IMR-90 (cell line): ENCODE results near the gene TEP1. TPM values are rescaled to one million over a fixed set of nuclear protein-coding genes. Genes with fewer than 3 reads are reported as not detected.

Experiments
- ATAC-seq: fragments of 200-7000 bp; cut with Tn5 transposase; 2 replicates; pipeline ENCODE4 v1.9.1; 2020; ENCODE audit warnings: low read depth, mild to moderate bottlenecking, moderate library complexity
- BruUV-seq: library from RNA; stranded (reverse); fragments of 400-500 nt; replicated peaks from 2 replicates; lab custom pipeline; 2021; lab: Mats Ljungman, UMichigan
- CTCF ChIA-PET: fragments of 300-600 bp; formaldehyde crosslinking; extraction: SDS; loops from one replicate; lab custom pipeline; 2021; ENCODE audit warnings: antibody characterized with exemption; lab: Yijun Ruan, JAX
- POLR2A ChIA-PET: fragments of 300-600 bp; sonication (Branson Sonifier 250); formaldehyde crosslinking; loops from one replicate; lab custom pipeline; 2022; ENCODE audit warnings: antibody characterized with exemption; ENCODE audit not compliant: unreplicated experiment; lab: Charles Lee
- DNase-seq: peaks from one replicate; pipeline ENCODE4 v3.0.0; 2013
- H2AFZ ChIP-seq: replicated peaks from 2 replicates; pipeline ENCODE3; 2013; ENCODE audit warnings: low read length, mild to moderate bottlenecking; ENCODE audit not compliant: poor library complexity
- H2AK5ac ChIP-seq: 2 replicates; pipeline ENCODE4 v1.6.1; 2013; ENCODE audit warnings: low read depth, low read length, inconsistent platforms
- H2AK9ac ChIP-seq: replicated peaks from 2 replicates; pipeline ENCODE3; 2013; ENCODE audit warnings: mild to moderate bottlenecking, low read depth, low read length, moderate library complexity; ENCODE audit not compliant: poor library complexity
- H2BK120ac ChIP-seq: 2 replicates; pipeline ENCODE4 v1.6.1; 2013; ENCODE audit warnings: low read depth, low read length, inconsistent platforms
- H2BK15ac ChIP-seq: 3 replicates; pipeline ENCODE4 v1.6.1; 2013; ENCODE audit warnings: low read depth, low read length, inconsistent platforms
- H2BK20ac ChIP-seq: 2 replicates; pipeline ENCODE4 v1.6.1; 2013; ENCODE audit warnings: low read depth, mild to moderate bottlenecking, inconsistent platforms, low read length, moderate library complexity
- H2BK5ac ChIP-seq: 2 replicates; pipeline ENCODE4 v1.6.1; 2013; ENCODE audit warnings: mild to moderate bottlenecking, low read depth, low read length, inconsistent platforms; ENCODE audit not compliant: poor library complexity, severe bottlenecking
- H3K14ac ChIP-seq: replicated peaks from 2 replicates; pipeline ENCODE4 v1.6.1; 2013; ENCODE audit warnings: low read depth, low read length, inconsistent platforms
- H3K18ac ChIP-seq: 2 replicates; pipeline ENCODE4 v1.6.1; 2013; ENCODE audit warnings: low read depth, low read length, control low read depth
- H3K23ac ChIP-seq: 2 replicates; pipeline ENCODE4 v1.6.1; 2013; ENCODE audit warnings: low read depth, low read length, inconsistent platforms
- H3K27ac ChIP-seq: 2 replicates; pipeline ENCODE4 v1.5.1; 2013; ENCODE audit warnings: mild to moderate bottlenecking, control low read depth, low read length; ENCODE audit not compliant: insufficient read depth
- H3K27me3 ChIP-seq: 2 replicates; pipeline ENCODE4 v1.6.1; 2013; ENCODE audit warnings: low read length; ENCODE audit not compliant: control insufficient read depth, insufficient read depth
- H3K36me3 ChIP-seq: 2 replicates; pipeline ENCODE4 v1.6.1; 2013; ENCODE audit warnings: low read length, mixed read lengths; ENCODE audit not compliant: control insufficient read depth, insufficient read depth
- H3K4ac ChIP-seq: 2 replicates; pipeline ENCODE4 v1.6.1; 2013; ENCODE audit warnings: low read depth, low read length, inconsistent platforms
- H3K4me1 ChIP-seq: 2 replicates; pipeline ENCODE4 v1.6.1; 2013; ENCODE audit warnings: low read length, mixed read lengths; ENCODE audit not compliant: control insufficient read depth, insufficient read depth
- H3K4me2 ChIP-seq: 2 replicates; pipeline ENCODE4 v1.6.1; 2013; ENCODE audit warnings: low read depth, mild to moderate bottlenecking, control low read depth, low read length, moderate library complexity
- H3K4me3 ChIP-seq: 2 replicates; pipeline ENCODE4 v1.5.1; 2013; ENCODE audit warnings: low read depth, mild to moderate bottlenecking, control low read depth, low read length, moderate library complexity; ENCODE audit not compliant: insufficient read depth
- H3K56ac ChIP-seq: 2 replicates; pipeline ENCODE4 v1.6.1; 2013; ENCODE audit warnings: low read length, inconsistent platforms; ENCODE audit not compliant: insufficient read depth; ENCODE audit errors: extremely low read depth
- H3K79me1 ChIP-seq, 2 experiments: 2 replicates each; pipeline ENCODE4 v1.6.1; 2013; ENCODE audit warnings: low read length in 2 of 2, inconsistent platforms in 1 of 2, low read depth in 1 of 2
- H3K9ac ChIP-seq: 2 replicates; pipeline ENCODE4 v1.6.1; 2013; ENCODE audit warnings: low read depth, low read length, control low read depth
- H3K9me1 ChIP-seq: 2 replicates; pipeline ENCODE4 v1.6.1; 2013; ENCODE audit warnings: low read length, inconsistent platforms; ENCODE audit not compliant: insufficient read depth
- H3K9me3 ChIP-seq: 2 replicates; pipeline ENCODE4 v1.6.1; 2013; ENCODE audit warnings: low read length; ENCODE audit not compliant: control insufficient read depth, insufficient read depth
- H4K20me1 ChIP-seq: 2 replicates; pipeline ENCODE4 v1.6.1; 2013; ENCODE audit warnings: low read length, inconsistent platforms; ENCODE audit not compliant: insufficient read depth
- H4K5ac ChIP-seq: 2 replicates; pipeline ENCODE4 v1.6.1; 2013; ENCODE audit warnings: mild to moderate bottlenecking, low read depth, low read length, control low read depth
- H4K8ac ChIP-seq, 2 experiments: 2 replicates each; pipeline ENCODE4 v1.6.1; 2013; ENCODE audit warnings: low read depth in 2 of 2, low read length in 2 of 2, control low read depth in 1 of 2, inconsistent platforms in 1 of 2
- H4K91ac ChIP-seq: 2 replicates; pipeline ENCODE4 v1.6.1; 2013; ENCODE audit warnings: low read depth, low read length, inconsistent platforms; ENCODE audit not compliant: insufficient read depth
- BHLHE40 ChIP-seq: fragments of 150-350 bp; IDR thresholded peaks from 2 replicates; pipeline ENCODE4 v1.6.1; 2016; ENCODE audit warnings: mild to moderate bottlenecking, low read depth, low read length
- CEBPB ChIP-seq: IDR thresholded peaks from 2 replicates; pipeline ENCODE4 v1.6.1; 2012; ENCODE audit warnings: low read depth, low read length, improper control_type of control experiment
- CHD1 ChIP-seq: IDR thresholded peaks from 2 replicates; pipeline ENCODE4 v1.6.1; 2012; ENCODE audit warnings: low read depth, low read length, improper control_type of control experiment
- FOS ChIP-seq: fragments of 150-350 bp; IDR thresholded peaks from 2 replicates; pipeline ENCODE4 v1.6.1; 2016; ENCODE audit warnings: low read depth, low read length
- MAFK ChIP-seq: IDR thresholded peaks from 2 replicates; pipeline ENCODE4 v1.6.1; 2012; ENCODE audit warnings: low read depth, low read length, improper control_type of control experiment
- MAZ ChIP-seq: IDR thresholded peaks from 2 replicates; pipeline ENCODE4 v1.6.1; 2012; ENCODE audit warnings: low read depth, mild to moderate bottlenecking, low read length, improper control_type of control experiment, moderate library complexity, borderline replicate concordance
- MXI1 ChIP-seq: IDR thresholded peaks from 2 replicates; pipeline ENCODE4 v1.6.1; 2012; ENCODE audit warnings: low read depth, mild to moderate bottlenecking, low read length, moderate library complexity, borderline replicate concordance
- NFE2L2 ChIP-seq: fragments of 150-350 bp; IDR thresholded peaks from 2 replicates; pipeline ENCODE4 v1.6.1; 2016; ENCODE audit warnings: low read depth, mild to moderate bottlenecking, low read length
- POLR2A ChIP-seq: IDR thresholded peaks from 2 replicates; pipeline ENCODE4 v1.6.1; 2012; ENCODE audit warnings: mild to moderate bottlenecking, low read depth, low read length
- RAD21 ChIP-seq: IDR thresholded peaks from 2 replicates; pipeline ENCODE4 v1.6.1; 2012; ENCODE audit warnings: low read length, improper control_type of control experiment
- RCOR1 ChIP-seq: IDR thresholded peaks from 2 replicates; pipeline ENCODE4 v1.6.1; 2012; ENCODE audit warnings: mild to moderate bottlenecking, low read length, improper control_type of control experiment; ENCODE audit not compliant: insufficient replicate concordance
- RFX5 ChIP-seq: IDR thresholded peaks from 2 replicates; pipeline ENCODE4 v1.8.0; 2012; ENCODE audit warnings: low read depth, mild to moderate bottlenecking, low read length, moderate library complexity
- SMC3 ChIP-seq: fragments of 150-350 bp; IDR thresholded peaks from 2 replicates; pipeline ENCODE4 v1.6.1; 2016; ENCODE audit warnings: low read depth, mild to moderate bottlenecking, antibody characterized with exemption, low read length, moderate library complexity
- WGBS, 2 experiments: methylation state at CpG; one replicate each; pipeline versions ENCODE4 v1.1.5 to v1.1.7; 2013; ENCODE audit warnings: missing lambda C conversion rate in 2 of 2; ENCODE audit not compliant: insufficient read length in 1 of 2; ENCODE audit errors: extremely low coverage in 2 of 2; 5-methylcytosine and 5-hydroxymethylcytosine counted together
- dilution Hi-C: fragments of 300-500 bp; cut with HindIII; formaldehyde crosslinking; loops from one replicate; pipeline ENCODE4 v1.14.3; 2018; ENCODE audit warnings: low sequenced_read_pairs; ENCODE audit not compliant: unreplicated experiment
- in situ Hi-C: fragments of 300-500 bp; cut with MboI; formaldehyde crosslinking; loops from 3 replicates; pipeline ENCODE4 v1.14.3; 2019; ENCODE audit warnings: low sequenced_read_pairs, inconsistent platforms, mixed read lengths
- intact Hi-C: fragments of 100-400 bp; cut with micrococcal nuclease; formaldehyde crosslinking; loops from 2 replicates; pipeline ENCODE4 v1.10.0; 2022
- polyA plus RNA-seq, 3 experiments: library from polyadenylated mRNA; depleted of rRNA; stranded (reverse); fragments of >200 nt; gene quantifications; 2 replicates each; pipeline ENCODE4 v1.2.3, GENCODE V29; 2012; ENCODE audit warnings: low replicate concordance in 1 of 3
- total RNA-seq: library from RNA; depleted of rRNA; stranded (reverse); fragments of >200 nt; gene quantifications from 2 replicates; pipeline ENCODE4 v1.2.3, GENCODE V29; 2012
- TF ChIP-seq, protein P1 (sequence below): conservative IDR thresholded peaks from 2 replicates; pipeline ENCODE4 v1.5.1; 2012; ENCODE audit warnings: mild to moderate bottlenecking, low read depth, low read length, improper control_type of control experiment
- TF ChIP-seq, protein P2 (sequence below): fragments of 150-350 bp; IDR thresholded peaks from 2 replicates; pipeline ENCODE4 v1.6.1; 2016; ENCODE audit warnings: low read depth, mild to moderate bottlenecking, low read length, moderate library complexity, borderline replicate concordance
- TF ChIP-seq, protein P3 (sequence below): fragments of 150-350 bp; IDR thresholded peaks from 2 replicates; pipeline ENCODE4 v1.6.1; 2017; ENCODE audit warnings: mild to moderate bottlenecking, antibody characterized with exemption, low read length, low read depth

TEP1 gene
- total and polyA plus RNA-seq, 2 of the 4 experiments (the other 2 are of a cell fraction), result 10.7 to 12.4 TPM

DNA sequence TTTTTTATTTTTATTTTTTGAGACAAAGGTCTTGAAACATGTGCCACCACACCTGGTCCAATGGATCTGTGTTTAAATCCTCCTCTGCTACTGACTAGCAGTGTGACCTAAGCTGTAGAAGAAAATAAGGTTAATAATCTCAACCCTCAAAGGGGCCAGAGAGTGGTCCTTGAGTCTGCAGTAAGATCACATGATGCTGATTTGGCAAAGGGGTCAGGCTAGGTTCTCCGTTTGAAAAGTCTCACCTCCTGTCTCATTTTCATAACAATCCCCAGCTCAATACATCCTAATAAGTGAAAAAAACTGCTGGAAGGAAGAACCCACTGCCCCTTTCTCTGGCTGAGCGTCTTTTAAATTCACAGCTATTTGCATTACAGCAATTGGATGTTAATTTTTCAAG, 8.0 kb upstream of the TEP1 start:
- Histone ChIP-seq H3K27ac (no peak overlapping the region), H3K9me3 (no peaks in the 10 kb centered on the region), H3K4ac (no peak overlapping the region), H4K20me1 (no peaks in the 10 kb centered on the region), H3K36me3 (no peaks in the 10 kb centered on the region), H3K4me2 (no peak overlapping the region), H2BK5ac (no peak overlapping the region), H3K18ac (no peak overlapping the region), H4K5ac (no peak overlapping the region), H3K79me1 (no peaks in the 10 kb centered on the region), H3K4me3 (no peak overlapping the region), H2AK5ac (no peak overlapping the region), H2AFZ (no peak overlapping the region), H3K14ac (no peak overlapping the region), H2BK120ac (no peak overlapping the region), H4K8ac (no peak overlapping the region), H2BK20ac (no peak overlapping the region), H2BK15ac (no peak overlapping the region), H3K23ac (no peak overlapping the region), H2AK9ac (no peak overlapping the region), H3K56ac (no peak overlapping the region), H3K4me1 (no peaks in the 10 kb centered on the region), H3K9me1 (no peaks in the 10 kb centered on the region), H3K27me3 (peaks cover 3% of the 10 kb centered on the region), H4K91ac (no peak overlapping the region), H3K9ac (no peak overlapping the region)
- no peak for ATAC-seq
- CTCF ChIA-PET, result no interaction called here
- no peak for DNase-seq
- TF ChIP-seq SMC3 (no peak), FOS (no peak), RCOR1 (no peak), POLR2A (no peak), CEBPB (no peak), CHD1 (no peak), MAFK (no peak), MXI1 (no peak), MAZ (no peak), NFE2L2 (no peak), RFX5 (no peak), RAD21 (no peak), BHLHE40 (no peak)
- TF ChIP-seq, protein P1, sequence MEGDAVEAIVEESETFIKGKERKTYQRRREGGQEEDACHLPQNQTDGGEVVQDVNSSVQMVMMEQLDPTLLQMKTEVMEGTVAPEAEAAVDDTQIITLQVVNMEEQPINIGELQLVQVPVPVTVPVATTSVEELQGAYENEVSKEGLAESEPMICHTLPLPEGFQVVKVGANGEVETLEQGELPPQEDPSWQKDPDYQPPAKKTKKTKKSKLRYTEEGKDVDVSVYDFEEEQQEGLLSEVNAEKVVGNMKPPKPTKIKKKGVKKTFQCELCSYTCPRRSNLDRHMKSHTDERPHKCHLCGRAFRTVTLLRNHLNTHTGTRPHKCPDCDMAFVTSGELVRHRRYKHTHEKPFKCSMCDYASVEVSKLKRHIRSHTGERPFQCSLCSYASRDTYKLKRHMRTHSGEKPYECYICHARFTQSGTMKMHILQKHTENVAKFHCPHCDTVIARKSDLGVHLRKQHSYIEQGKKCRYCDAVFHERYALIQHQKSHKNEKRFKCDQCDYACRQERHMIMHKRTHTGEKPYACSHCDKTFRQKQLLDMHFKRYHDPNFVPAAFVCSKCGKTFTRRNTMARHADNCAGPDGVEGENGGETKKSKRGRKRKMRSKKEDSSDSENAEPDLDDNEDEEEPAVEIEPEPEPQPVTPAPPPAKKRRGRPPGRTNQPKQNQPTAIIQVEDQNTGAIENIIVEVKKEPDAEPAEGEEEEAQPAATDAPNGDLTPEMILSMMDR, result no peak
- TF ChIP-seq, protein P2, sequence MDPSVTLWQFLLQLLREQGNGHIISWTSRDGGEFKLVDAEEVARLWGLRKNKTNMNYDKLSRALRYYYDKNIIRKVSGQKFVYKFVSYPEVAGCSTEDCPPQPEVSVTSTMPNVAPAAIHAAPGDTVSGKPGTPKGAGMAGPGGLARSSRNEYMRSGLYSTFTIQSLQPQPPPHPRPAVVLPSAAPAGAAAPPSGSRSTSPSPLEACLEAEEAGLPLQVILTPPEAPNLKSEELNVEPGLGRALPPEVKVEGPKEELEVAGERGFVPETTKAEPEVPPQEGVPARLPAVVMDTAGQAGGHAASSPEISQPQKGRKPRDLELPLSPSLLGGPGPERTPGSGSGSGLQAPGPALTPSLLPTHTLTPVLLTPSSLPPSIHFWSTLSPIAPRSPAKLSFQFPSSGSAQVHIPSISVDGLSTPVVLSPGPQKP, result no peak
- TF ChIP-seq, protein P3, sequence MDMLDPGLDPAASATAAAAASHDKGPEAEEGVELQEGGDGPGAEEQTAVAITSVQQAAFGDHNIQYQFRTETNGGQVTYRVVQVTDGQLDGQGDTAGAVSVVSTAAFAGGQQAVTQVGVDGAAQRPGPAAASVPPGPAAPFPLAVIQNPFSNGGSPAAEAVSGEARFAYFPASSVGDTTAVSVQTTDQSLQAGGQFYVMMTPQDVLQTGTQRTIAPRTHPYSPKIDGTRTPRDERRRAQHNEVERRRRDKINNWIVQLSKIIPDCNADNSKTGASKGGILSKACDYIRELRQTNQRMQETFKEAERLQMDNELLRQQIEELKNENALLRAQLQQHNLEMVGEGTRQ, result no peak
- intact Hi-C loops (no loop called here), dilution Hi-C loops (no loop called here), in situ Hi-C loops (no loop called here)
- no CpG with 5 or more reads among the region's 2 CpGs for WGBS, 2 experiments
- POLR2A ChIA-PET, result no interaction called here
- no TSS peak for BruUV-seq
